Stomach (tissue), 4 donors: Measurements from ENCODE around the gene NAT9.

ENCODE experiments used
- EP300 ChIP-seq: sonication (generic); formaldehyde crosslinking; IDR thresholded peaks from one replicate; pipeline ENCODE4 v1.6.1; 2017; ENCODE audit warnings: antibody characterized with exemption
- POLR2AphosphoS5 ChIP-seq, 3 donors: sonication (generic); formaldehyde crosslinking; IDR thresholded peaks; one replicate each; pipeline ENCODE4 v1.6.1; 2016; ENCODE audit warnings: antibody characterized with exemption in 3 of 3
- TF ChIP-seq, protein P1 (sequence below), 7 experiments: fragments of 450-650 bp in 4 of 7; fragments of 200-600 bp in 3 of 7; sonication (generic) in 3 of 7; IDR thresholded peaks; one replicate each; pipeline ENCODE4 v1.5.1; 2016 to 2019; ENCODE audit warnings: antibody characterized with exemption in 7 of 7, control low read depth in 2 of 7, mild to moderate bottlenecking in 1 of 7

DNA sequence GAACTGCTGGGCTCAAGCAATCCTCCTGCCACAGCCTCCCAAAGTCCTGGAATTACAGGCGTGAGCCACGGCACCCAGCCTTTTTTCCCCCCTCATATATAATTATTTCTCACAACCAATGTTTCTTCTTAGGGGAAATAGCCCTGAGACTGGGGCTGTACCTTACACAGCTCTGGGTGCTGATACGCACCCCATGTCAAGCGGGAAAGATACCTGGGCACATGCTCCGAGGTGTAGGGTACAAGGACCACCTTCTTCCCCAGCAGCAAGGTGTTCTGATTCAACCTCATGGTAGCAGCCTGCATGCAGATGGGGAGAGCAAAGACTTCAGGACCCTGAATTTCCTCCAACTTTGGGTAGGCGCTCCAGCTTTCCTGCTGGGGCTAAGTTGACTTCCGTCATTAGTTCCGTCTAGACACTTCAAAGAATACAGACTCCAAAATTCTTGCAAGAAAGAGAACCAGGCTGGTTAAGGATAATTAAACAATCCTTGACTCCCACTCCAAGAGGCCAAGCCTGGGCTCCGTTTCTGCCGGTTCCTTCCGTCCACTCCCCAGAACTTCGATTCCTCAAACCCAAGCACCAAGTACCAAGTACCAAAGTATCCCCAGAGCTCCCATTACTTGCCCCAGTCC lies 619 bp downstream of the NAT9 start:
- TF ChIP-seq, protein P1, sequence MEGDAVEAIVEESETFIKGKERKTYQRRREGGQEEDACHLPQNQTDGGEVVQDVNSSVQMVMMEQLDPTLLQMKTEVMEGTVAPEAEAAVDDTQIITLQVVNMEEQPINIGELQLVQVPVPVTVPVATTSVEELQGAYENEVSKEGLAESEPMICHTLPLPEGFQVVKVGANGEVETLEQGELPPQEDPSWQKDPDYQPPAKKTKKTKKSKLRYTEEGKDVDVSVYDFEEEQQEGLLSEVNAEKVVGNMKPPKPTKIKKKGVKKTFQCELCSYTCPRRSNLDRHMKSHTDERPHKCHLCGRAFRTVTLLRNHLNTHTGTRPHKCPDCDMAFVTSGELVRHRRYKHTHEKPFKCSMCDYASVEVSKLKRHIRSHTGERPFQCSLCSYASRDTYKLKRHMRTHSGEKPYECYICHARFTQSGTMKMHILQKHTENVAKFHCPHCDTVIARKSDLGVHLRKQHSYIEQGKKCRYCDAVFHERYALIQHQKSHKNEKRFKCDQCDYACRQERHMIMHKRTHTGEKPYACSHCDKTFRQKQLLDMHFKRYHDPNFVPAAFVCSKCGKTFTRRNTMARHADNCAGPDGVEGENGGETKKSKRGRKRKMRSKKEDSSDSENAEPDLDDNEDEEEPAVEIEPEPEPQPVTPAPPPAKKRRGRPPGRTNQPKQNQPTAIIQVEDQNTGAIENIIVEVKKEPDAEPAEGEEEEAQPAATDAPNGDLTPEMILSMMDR (IDR thresholded peaks at IDR 0.05): no peak
- TF ChIP-seq EP300 (no peak), POLR2AphosphoS5 (IDR thresholded peaks at IDR 0.05) (no peak)
